Karpas-422 (cell line): ENCODE measurements around the gene CXCL3. TPM values are rescaled to one million over a fixed set of nuclear protein-coding genes. Genes with fewer than 3 reads are reported as not detected.

Experiments used
- DNase-seq: peaks from one replicate; pipeline ENCODE4 v3.0.0-alpha.2; 2015
- H2AFZ ChIP-seq: fragments of 200-600 bp; sonication (generic); 2 replicates; pipeline ENCODE4 v1.6.1; 2014; ENCODE audit warnings: antibody characterized with exemption, low read length, mixed read lengths
- H3K27ac ChIP-seq: fragments of 200-600 bp; sonication (generic); 2 replicates; pipeline ENCODE4 v1.5.1; 2014; ENCODE audit warnings: mild to moderate bottlenecking, low read length, moderate library complexity
- H3K27me3 ChIP-seq: fragments of 200-600 bp; sonication (generic); 2 replicates; pipeline ENCODE4 v1.6.1; 2014; ENCODE audit warnings: low read length, mixed read lengths
- H3K36me3 ChIP-seq: fragments of 200-600 bp; sonication (generic); 2 replicates; pipeline ENCODE4 v1.6.1; 2014; ENCODE audit warnings: low read length, mixed read lengths; ENCODE audit not compliant: insufficient read depth
- H3K4me1 ChIP-seq: fragments of 200-600 bp; sonication (generic); 2 replicates; pipeline ENCODE4 v1.6.1; 2014; ENCODE audit warnings: mild to moderate bottlenecking, low read length, mixed read lengths
- H3K4me2 ChIP-seq: fragments of 200-600 bp; sonication (generic); 2 replicates; pipeline ENCODE4 v1.6.1; 2014; ENCODE audit warnings: low read length, low read depth, mild to moderate bottlenecking; ENCODE audit not compliant: poor library complexity, severe bottlenecking
- H3K4me3 ChIP-seq: fragments of 200-600 bp; sonication (generic); 2 replicates; pipeline ENCODE4 v1.5.1; 2014; ENCODE audit warnings: mild to moderate bottlenecking, antibody characterized with exemption, low read length, mixed read lengths
- H3K79me2 ChIP-seq: fragments of 200-600 bp; sonication (generic); 2 replicates; pipeline ENCODE4 v1.6.1; 2014; ENCODE audit warnings: mild to moderate bottlenecking, low read length, mixed read lengths
- H3K9ac ChIP-seq: fragments of 200-600 bp; sonication (generic); 2 replicates; pipeline ENCODE4 v1.6.0; 2014; ENCODE audit warnings: low read length
- H3K9me2 ChIP-seq: fragments of 200-600 bp; sonication (generic), shearing (Covaris generic); replicated peaks from 2 replicates; pipeline ENCODE4 v1.6.0; 2014; ENCODE audit warnings: mild to moderate bottlenecking, low read length, moderate library complexity; ENCODE audit not compliant: insufficient read depth
- H3K9me3 ChIP-seq: fragments of 300-700, 200-600 bp; sonication (generic); 2 replicates; pipeline ENCODE4 v1.6.1; 2014; ENCODE audit warnings: low read length, mixed read lengths
- H4K20me1 ChIP-seq: fragments of 200-600 bp; sonication (generic); 2 replicates; pipeline ENCODE4 v1.6.1; 2014; ENCODE audit warnings: mild to moderate bottlenecking, antibody characterized with exemption, low read length, low read depth; ENCODE audit not compliant: insufficient read depth
- total RNA-seq: library from RNA; depleted of rRNA; stranded (reverse); fragments of >200 nt; shearing (Covaris generic); gene quantifications from 2 replicates; pipeline ENCODE4 v1.2.3, GENCODE V29; 2014; ENCODE audit warnings: low replicate concordance

The CXCL3 gene
- total RNA-seq, 1 experiment from 2014 or later = not detected

DNA sequence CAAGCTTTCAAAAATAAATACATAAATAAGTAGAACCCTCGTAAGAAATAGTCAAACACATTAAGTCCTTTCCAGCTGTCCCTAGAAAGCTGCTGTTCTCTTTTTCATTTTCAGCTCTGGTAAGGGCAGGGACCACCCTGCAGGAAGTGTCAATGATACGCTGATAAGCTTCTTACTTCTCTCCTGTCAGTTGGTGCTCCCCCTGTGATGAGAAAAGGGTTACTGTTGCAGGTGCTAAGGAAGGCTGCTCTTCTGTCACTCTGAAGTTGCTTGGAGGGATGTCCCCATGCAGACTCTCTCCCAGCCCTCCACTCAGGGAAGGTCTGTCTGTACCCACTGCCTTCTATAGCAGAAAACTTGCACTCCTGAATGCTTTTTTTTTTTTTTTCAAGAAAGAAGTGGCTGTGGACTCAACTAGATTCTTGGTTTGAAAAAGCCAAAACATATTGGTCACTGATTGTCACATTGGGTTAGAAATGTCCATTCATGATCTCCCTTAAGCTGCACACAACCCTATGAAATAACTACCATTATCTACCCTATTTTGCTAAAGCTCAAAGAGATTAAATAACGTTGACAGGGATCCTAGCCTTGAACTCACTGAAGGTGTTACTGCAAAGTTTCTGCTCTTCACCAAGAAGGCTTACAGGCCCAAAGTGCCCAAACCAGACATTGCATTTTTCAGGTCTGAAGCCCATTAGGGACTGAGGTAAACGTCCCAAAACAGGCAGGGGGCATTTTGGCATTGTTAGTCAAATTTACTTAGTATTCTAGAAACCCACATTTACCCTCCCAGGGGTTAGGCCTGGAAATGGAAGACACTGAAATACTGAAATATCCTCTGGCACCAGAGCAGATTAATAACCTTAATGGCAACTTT is 1.2 kb downstream of the CXCL3 start:
- H3K9me3 ChIP-seq = no peaks in the 10 kb centered on the region
- no peaks in the 10 kb centered on the region for H3K27me3 ChIP-seq
- no peak for DNase-seq
- no peak overlapping the region for H2AFZ ChIP-seq
- H3K9me2 ChIP-seq = no peaks in the 10 kb centered on the region
- no peak overlapping the region for H3K4me2 ChIP-seq
- H3K4me3 ChIP-seq = no peak overlapping the region
- H3K36me3 ChIP-seq = no peaks in the 10 kb centered on the region
- H3K79me2 ChIP-seq = no peaks in the 10 kb centered on the region
- H3K27ac ChIP-seq = no peak overlapping the region
- H4K20me1 ChIP-seq = no peaks in the 10 kb centered on the region
- H3K4me1 ChIP-seq = no peaks in the 10 kb centered on the region
- no peak overlapping the region for H3K9ac ChIP-seq

DNA sequence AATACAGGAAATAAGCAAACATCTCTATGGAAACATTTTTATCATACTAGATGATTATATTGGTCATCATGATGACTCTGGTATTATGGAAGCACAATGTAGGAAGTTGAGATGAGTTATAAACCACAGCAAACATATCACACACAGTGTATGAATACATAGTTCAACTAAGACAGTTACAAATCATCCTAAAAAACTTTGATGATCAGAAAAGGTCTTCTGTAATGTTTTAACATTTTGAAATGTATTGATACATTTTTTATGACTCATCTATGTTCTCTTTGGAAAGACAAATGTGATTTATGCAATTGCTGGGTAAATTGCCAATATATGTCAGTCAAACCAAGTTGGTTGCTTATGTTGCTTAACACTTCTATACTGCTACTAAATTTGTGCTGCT is 4.8 kb downstream of the CXCL3 start:
- H3K9me2 ChIP-seq = no peaks in the 10 kb centered on the region
- H3K4me2 ChIP-seq = no peak overlapping the region
- H3K4me1 ChIP-seq = no peaks in the 10 kb centered on the region
- H3K79me2 ChIP-seq = no peaks in the 10 kb centered on the region
- H2AFZ ChIP-seq = no peak overlapping the region
- H4K20me1 ChIP-seq = no peaks in the 10 kb centered on the region
- H3K9me3 ChIP-seq = no peaks in the 10 kb centered on the region
- no peak overlapping the region for H3K27ac ChIP-seq
- no peak overlapping the region for H3K4me3 ChIP-seq
- no peak for DNase-seq
- no peaks in the 10 kb centered on the region for H3K36me3 ChIP-seq
- H3K27me3 ChIP-seq = no peaks in the 10 kb centered on the region
- H3K9ac ChIP-seq = no peak overlapping the region

DNA sequence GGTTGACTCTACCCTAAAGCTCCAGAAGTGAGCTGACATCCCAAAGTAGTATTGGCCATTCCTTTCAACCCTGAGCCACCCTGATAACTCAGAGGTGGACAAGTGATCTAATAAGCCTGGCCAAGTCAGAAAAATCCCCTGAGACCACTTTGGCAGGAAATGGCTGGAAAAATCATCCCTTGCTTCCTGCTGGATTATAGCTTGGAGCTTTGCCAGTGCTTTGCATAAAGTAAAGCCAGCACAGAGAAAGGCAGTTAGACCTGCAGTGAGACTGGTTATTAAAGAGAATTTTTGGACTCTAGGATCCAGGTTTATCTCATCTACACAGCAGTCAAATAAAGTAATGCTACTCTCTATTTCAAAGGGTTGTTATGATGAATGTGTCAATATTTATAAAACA is 6.4 kb downstream of the CXCL3 start:
- Histone ChIP-seq H3K4me3 (no peak overlapping the region), H4K20me1 (no peaks in the 10 kb centered on the region)
- DNase-seq = no peak

DNA sequence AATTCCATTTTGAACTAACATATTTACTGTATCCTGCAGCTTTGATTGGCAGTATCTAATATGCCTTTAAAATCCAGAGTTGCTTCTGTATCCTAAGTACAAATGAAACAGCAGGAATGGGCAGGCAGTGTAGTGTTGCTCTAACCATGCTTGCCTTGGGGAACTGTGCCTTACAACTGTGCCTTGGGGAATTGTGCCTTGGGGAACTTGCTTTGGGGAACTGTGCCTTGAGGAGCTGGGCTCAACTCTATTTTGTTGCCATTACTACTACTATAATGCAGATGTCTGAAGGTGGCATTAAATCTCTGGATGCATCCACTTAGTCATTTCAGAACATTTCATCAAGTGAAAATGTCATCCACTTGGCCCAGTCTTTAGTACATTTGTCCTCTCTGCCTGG is 6.9 kb downstream of the CXCL3 start:
- no peak overlapping the region for H2AFZ ChIP-seq
- H3K36me3 ChIP-seq = no peaks in the 10 kb centered on the region
- no peak overlapping the region for H3K4me2 ChIP-seq
- no peak overlapping the region for H3K27ac ChIP-seq
- no peak overlapping the region for H3K4me3 ChIP-seq
- H3K9me3 ChIP-seq = no peaks in the 10 kb centered on the region
- H3K79me2 ChIP-seq = no peaks in the 10 kb centered on the region
- no peaks in the 10 kb centered on the region for H3K27me3 ChIP-seq
- no peaks in the 10 kb centered on the region for H3K4me1 ChIP-seq
- H4K20me1 ChIP-seq = no peaks in the 10 kb centered on the region
- no peak for DNase-seq
- H3K9me2 ChIP-seq = no peaks in the 10 kb centered on the region
- H3K9ac ChIP-seq = no peak overlapping the region

More for the DNA sequence above, 6.4 kb downstream of the CXCL3 start:
- H3K36me3 ChIP-seq = no peaks in the 10 kb centered on the region
- no peaks in the 10 kb centered on the region for H3K27me3 ChIP-seq
- no peaks in the 10 kb centered on the region for H3K79me2 ChIP-seq
- H3K9me2 ChIP-seq = no peaks in the 10 kb centered on the region
- no peak overlapping the region for H3K4me2 ChIP-seq
- no peak overlapping the region for H3K9ac ChIP-seq
- no peaks in the 10 kb centered on the region for H3K9me3 ChIP-seq
- H3K27ac ChIP-seq = no peak overlapping the region
- H3K4me1 ChIP-seq = no peaks in the 10 kb centered on the region
- no peak overlapping the region for H2AFZ ChIP-seq

DNA sequence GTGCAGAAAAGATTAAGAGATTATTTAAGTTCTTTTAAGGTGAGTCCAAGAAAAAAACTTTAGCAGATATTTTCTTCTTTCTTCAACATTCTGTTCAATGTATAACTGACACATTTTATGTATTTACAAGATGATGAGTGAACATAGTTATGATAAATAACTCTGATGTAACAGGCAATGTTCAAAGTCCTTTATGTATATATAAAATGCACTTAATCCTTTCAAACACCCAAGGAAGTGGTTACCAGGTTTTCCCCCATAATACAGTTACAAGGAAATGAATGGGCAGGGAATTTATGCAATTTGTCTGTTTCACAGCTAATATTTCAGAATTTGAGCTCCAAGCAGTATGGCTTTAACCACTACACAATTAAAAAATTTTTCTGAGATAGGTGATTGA is 8.2 kb downstream of the CXCL3 start:
- Histone ChIP-seq H3K9me3 (no peaks in the 10 kb centered on the region), H3K27ac (no peak overlapping the region), H3K79me2 (no peaks in the 10 kb centered on the region)

DNA sequence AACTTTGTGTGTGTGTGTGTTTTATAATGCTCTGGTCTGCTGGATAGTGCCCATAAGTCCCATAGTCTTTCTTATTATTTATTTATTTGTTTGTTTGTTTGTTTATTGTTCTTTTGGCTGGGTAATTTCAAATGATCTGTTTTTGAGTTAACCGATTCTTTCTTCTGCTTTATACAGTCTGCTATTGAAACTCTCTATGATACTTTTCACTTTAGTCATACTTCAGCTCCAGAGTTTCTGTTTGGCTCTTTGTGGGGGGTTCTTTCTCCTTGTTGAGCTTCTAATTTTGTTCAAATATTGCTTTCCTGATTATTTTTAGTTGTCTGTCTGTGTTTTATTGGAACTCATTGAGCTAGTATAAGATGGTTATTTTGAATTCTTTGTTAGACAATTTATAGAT is 10.0 kb downstream of the CXCL3 start:
- Histone ChIP-seq H3K9me2 (no peaks in the 10 kb centered on the region), H3K27me3 (no peaks in the 10 kb centered on the region), H4K20me1 (no peaks in the 10 kb centered on the region), H3K4me2 (no peak overlapping the region), H2AFZ (no peak overlapping the region), H3K79me2 (no peaks in the 10 kb centered on the region), H3K9ac (no peak overlapping the region), H3K4me1 (no peaks in the 10 kb centered on the region), H3K4me3 (no peak overlapping the region), H3K36me3 (no peaks in the 10 kb centered on the region), H3K27ac (no peak overlapping the region), H3K9me3 (no peaks in the 10 kb centered on the region)
- DNase-seq = no peak

More for the DNA sequence above, 8.2 kb downstream of the CXCL3 start:
- DNase-seq = no peak
- Histone ChIP-seq H3K4me3 (no peak overlapping the region), H3K4me1 (no peaks in the 10 kb centered on the region), H2AFZ (no peak overlapping the region), H3K4me2 (no peak overlapping the region), H3K9ac (no peak overlapping the region), H3K9me2 (no peaks in the 10 kb centered on the region), H4K20me1 (no peaks in the 10 kb centered on the region), H3K27me3 (no peaks in the 10 kb centered on the region), H3K36me3 (no peaks in the 10 kb centered on the region)

DNA sequence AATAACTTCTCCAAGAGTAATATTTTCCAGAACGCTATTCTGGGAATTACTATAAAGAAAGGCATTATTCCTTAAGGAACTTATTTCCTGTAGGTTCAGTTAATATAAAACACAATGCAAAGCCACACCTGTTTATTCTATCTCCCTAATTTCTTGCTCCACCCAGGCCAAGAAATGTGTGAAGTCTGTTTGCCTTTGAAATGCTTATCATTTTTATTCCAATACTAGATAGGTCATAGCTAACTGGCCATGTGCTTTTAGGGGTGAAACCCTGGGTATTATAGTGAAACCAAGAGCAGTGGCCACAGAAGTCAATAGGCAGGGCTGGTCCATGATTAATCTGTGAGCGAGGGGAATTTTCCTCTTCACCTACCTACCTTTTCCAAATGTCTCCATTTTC is 14.8 kb downstream of the CXCL3 start:
- Histone ChIP-seq H3K4me1 (no peaks in the 10 kb centered on the region), H3K36me3 (no peaks in the 10 kb centered on the region), H3K27me3 (no peaks in the 10 kb centered on the region), H3K27ac (no peak overlapping the region), H3K4me3 (no peak overlapping the region), H3K79me2 (no peaks in the 10 kb centered on the region), H3K9ac (no peak overlapping the region), H3K9me3 (no peaks in the 10 kb centered on the region), H3K9me2 (no peaks in the 10 kb centered on the region), H2AFZ (no peak overlapping the region), H3K4me2 (no peak overlapping the region), H4K20me1 (no peaks in the 10 kb centered on the region)
- DNase-seq = no peak

DNA sequence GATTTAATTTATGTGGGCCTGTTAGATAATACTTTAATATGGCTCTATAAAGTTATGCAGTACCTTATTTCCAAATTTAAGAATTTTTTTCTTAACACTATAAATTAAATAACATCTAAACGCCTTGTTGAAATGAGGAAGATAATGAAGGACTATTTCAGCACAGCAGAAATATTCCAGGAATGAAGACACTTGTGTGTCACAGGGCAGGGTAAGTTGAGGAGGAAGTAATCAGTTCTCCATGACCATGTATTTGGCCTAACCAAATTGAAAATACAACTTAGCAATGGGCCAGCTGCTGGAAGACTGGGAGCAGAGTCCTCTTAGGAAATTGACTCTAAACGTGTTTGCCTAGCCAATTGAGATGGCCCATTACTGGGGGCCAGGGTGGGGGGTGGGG is 16.9 kb downstream of the CXCL3 start:
- Histone ChIP-seq H4K20me1 (no peaks in the 10 kb centered on the region), H2AFZ (no peak overlapping the region), H3K4me2 (no peak overlapping the region), H3K27ac (no peak overlapping the region), H3K9me3 (no peaks in the 10 kb centered on the region), H3K4me1 (no peaks in the 10 kb centered on the region), H3K27me3 (no peaks in the 10 kb centered on the region), H3K36me3 (no peaks in the 10 kb centered on the region), H3K79me2 (no peaks in the 10 kb centered on the region), H3K4me3 (no peak overlapping the region), H3K9ac (no peak overlapping the region), H3K9me2 (no peaks in the 10 kb centered on the region)
- DNase-seq = no peak
